22Rv1 (cell line): Measurements from ENCODE around the gene RRAS2.
A peak's percentile ranks its signal among the peaks of the same experiment; 100 is the strongest.

ENCODE experiments used
- ZFX ChIP-seq: fragments of 450-650 bp; IDR thresholded peaks from 2 replicates; pipeline ENCODE4 v1.6.1; 2017; ENCODE audit warnings: antibody characterized with exemption, borderline replicate concordance
- TF ChIP-seq, protein P1 (sequence below): fragments of 450-650 bp; IDR thresholded peaks from 2 replicates; pipeline ENCODE4 v1.5.1; 2017; ENCODE audit warnings: mild to moderate bottlenecking

DNA sequence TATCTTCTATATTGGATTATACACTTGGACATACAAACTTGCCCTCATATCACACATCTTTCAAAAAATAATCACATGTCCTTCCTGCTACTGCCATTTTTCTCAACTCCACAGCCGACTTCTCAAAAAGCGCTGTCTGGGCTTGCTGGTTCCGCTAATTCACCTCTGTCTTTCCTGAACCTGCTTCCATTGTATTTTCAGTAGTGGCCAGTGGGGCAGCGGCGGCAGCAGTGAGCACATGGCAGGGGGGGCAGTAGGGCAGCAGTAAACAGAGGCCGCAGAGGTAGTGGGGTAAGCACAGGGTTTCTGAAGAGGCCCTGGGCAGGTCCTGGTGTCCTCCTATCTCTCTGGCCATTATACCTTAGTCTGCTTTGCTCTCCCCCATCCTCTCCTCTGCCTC is 126.3 kb downstream of the RRAS2 start:
- TF ChIP-seq, protein P1, sequence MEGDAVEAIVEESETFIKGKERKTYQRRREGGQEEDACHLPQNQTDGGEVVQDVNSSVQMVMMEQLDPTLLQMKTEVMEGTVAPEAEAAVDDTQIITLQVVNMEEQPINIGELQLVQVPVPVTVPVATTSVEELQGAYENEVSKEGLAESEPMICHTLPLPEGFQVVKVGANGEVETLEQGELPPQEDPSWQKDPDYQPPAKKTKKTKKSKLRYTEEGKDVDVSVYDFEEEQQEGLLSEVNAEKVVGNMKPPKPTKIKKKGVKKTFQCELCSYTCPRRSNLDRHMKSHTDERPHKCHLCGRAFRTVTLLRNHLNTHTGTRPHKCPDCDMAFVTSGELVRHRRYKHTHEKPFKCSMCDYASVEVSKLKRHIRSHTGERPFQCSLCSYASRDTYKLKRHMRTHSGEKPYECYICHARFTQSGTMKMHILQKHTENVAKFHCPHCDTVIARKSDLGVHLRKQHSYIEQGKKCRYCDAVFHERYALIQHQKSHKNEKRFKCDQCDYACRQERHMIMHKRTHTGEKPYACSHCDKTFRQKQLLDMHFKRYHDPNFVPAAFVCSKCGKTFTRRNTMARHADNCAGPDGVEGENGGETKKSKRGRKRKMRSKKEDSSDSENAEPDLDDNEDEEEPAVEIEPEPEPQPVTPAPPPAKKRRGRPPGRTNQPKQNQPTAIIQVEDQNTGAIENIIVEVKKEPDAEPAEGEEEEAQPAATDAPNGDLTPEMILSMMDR, result peak; percentile 88
- no peak for TF ChIP-seq ZFX
